IMR-90 (cell line): Measurements from ENCODE around the gene CCDC200. TPM values are rescaled to one million over a fixed set of nuclear protein-coding genes. Genes with fewer than 3 reads are reported as not detected.

Experiments used
- ATAC-seq: fragments of 200-7000 bp; cut with Tn5 transposase; 2 replicates; pipeline ENCODE4 v1.9.1; 2020; ENCODE audit warnings: low read depth, mild to moderate bottlenecking, moderate library complexity
- BruUV-seq: library from RNA; stranded (reverse); fragments of 400-500 nt; replicated peaks from 2 replicates; lab custom pipeline; 2021; lab: Mats Ljungman, UMichigan
- CTCF ChIA-PET: fragments of 300-600 bp; formaldehyde crosslinking; extraction: SDS; loops from one replicate; lab custom pipeline; 2021; ENCODE audit warnings: antibody characterized with exemption; lab: Yijun Ruan, JAX
- POLR2A ChIA-PET: fragments of 300-600 bp; sonication (Branson Sonifier 250); formaldehyde crosslinking; loops from one replicate; lab custom pipeline; 2022; ENCODE audit warnings: antibody characterized with exemption; ENCODE audit not compliant: unreplicated experiment; lab: Charles Lee
- DNase-seq: peaks from one replicate; pipeline ENCODE4 v3.0.0; 2013
- H2AFZ ChIP-seq: replicated peaks from 2 replicates; pipeline ENCODE3; 2013; ENCODE audit warnings: low read length, mild to moderate bottlenecking; ENCODE audit not compliant: poor library complexity
- H2AK5ac ChIP-seq: 2 replicates; pipeline ENCODE4 v1.6.1; 2013; ENCODE audit warnings: low read depth, low read length, inconsistent platforms
- H2AK9ac ChIP-seq: replicated peaks from 2 replicates; pipeline ENCODE3; 2013; ENCODE audit warnings: mild to moderate bottlenecking, low read depth, low read length, moderate library complexity; ENCODE audit not compliant: poor library complexity
- H2BK120ac ChIP-seq: 2 replicates; pipeline ENCODE4 v1.6.1; 2013; ENCODE audit warnings: low read depth, low read length, inconsistent platforms
- H2BK15ac ChIP-seq: 3 replicates; pipeline ENCODE4 v1.6.1; 2013; ENCODE audit warnings: low read depth, low read length, inconsistent platforms
- H2BK20ac ChIP-seq: 2 replicates; pipeline ENCODE4 v1.6.1; 2013; ENCODE audit warnings: low read depth, mild to moderate bottlenecking, inconsistent platforms, low read length, moderate library complexity
- H2BK5ac ChIP-seq: 2 replicates; pipeline ENCODE4 v1.6.1; 2013; ENCODE audit warnings: mild to moderate bottlenecking, low read depth, low read length, inconsistent platforms; ENCODE audit not compliant: poor library complexity, severe bottlenecking
- H3K14ac ChIP-seq: replicated peaks from 2 replicates; pipeline ENCODE4 v1.6.1; 2013; ENCODE audit warnings: low read depth, low read length, inconsistent platforms
- H3K18ac ChIP-seq: 2 replicates; pipeline ENCODE4 v1.6.1; 2013; ENCODE audit warnings: low read depth, low read length, control low read depth
- H3K23ac ChIP-seq: 2 replicates; pipeline ENCODE4 v1.6.1; 2013; ENCODE audit warnings: low read depth, low read length, inconsistent platforms
- H3K27ac ChIP-seq: 2 replicates; pipeline ENCODE4 v1.5.1; 2013; ENCODE audit warnings: mild to moderate bottlenecking, control low read depth, low read length; ENCODE audit not compliant: insufficient read depth
- H3K27me3 ChIP-seq: 2 replicates; pipeline ENCODE4 v1.6.1; 2013; ENCODE audit warnings: low read length; ENCODE audit not compliant: control insufficient read depth, insufficient read depth
- H3K36me3 ChIP-seq: 2 replicates; pipeline ENCODE4 v1.6.1; 2013; ENCODE audit warnings: low read length, mixed read lengths; ENCODE audit not compliant: control insufficient read depth, insufficient read depth
- H3K4ac ChIP-seq: 2 replicates; pipeline ENCODE4 v1.6.1; 2013; ENCODE audit warnings: low read depth, low read length, inconsistent platforms
- H3K4me1 ChIP-seq: 2 replicates; pipeline ENCODE4 v1.6.1; 2013; ENCODE audit warnings: low read length, mixed read lengths; ENCODE audit not compliant: control insufficient read depth, insufficient read depth
- H3K4me2 ChIP-seq: 2 replicates; pipeline ENCODE4 v1.6.1; 2013; ENCODE audit warnings: low read depth, mild to moderate bottlenecking, control low read depth, low read length, moderate library complexity
- H3K4me3 ChIP-seq: 2 replicates; pipeline ENCODE4 v1.5.1; 2013; ENCODE audit warnings: low read depth, mild to moderate bottlenecking, control low read depth, low read length, moderate library complexity; ENCODE audit not compliant: insufficient read depth
- H3K56ac ChIP-seq: 2 replicates; pipeline ENCODE4 v1.6.1; 2013; ENCODE audit warnings: low read length, inconsistent platforms; ENCODE audit not compliant: insufficient read depth; ENCODE audit errors: extremely low read depth
- H3K79me1 ChIP-seq, 2 experiments: 2 replicates each; pipeline ENCODE4 v1.6.1; 2013; ENCODE audit warnings: low read length in 2 of 2, inconsistent platforms in 1 of 2, low read depth in 1 of 2
- H3K9ac ChIP-seq: 2 replicates; pipeline ENCODE4 v1.6.1; 2013; ENCODE audit warnings: low read depth, low read length, control low read depth
- H3K9me1 ChIP-seq: 2 replicates; pipeline ENCODE4 v1.6.1; 2013; ENCODE audit warnings: low read length, inconsistent platforms; ENCODE audit not compliant: insufficient read depth
- H3K9me3 ChIP-seq: 2 replicates; pipeline ENCODE4 v1.6.1; 2013; ENCODE audit warnings: low read length; ENCODE audit not compliant: control insufficient read depth, insufficient read depth
- H4K20me1 ChIP-seq: 2 replicates; pipeline ENCODE4 v1.6.1; 2013; ENCODE audit warnings: low read length, inconsistent platforms; ENCODE audit not compliant: insufficient read depth
- H4K5ac ChIP-seq: 2 replicates; pipeline ENCODE4 v1.6.1; 2013; ENCODE audit warnings: mild to moderate bottlenecking, low read depth, low read length, control low read depth
- H4K8ac ChIP-seq, 2 experiments: 2 replicates each; pipeline ENCODE4 v1.6.1; 2013; ENCODE audit warnings: low read depth in 2 of 2, low read length in 2 of 2, control low read depth in 1 of 2, inconsistent platforms in 1 of 2
- H4K91ac ChIP-seq: 2 replicates; pipeline ENCODE4 v1.6.1; 2013; ENCODE audit warnings: low read depth, low read length, inconsistent platforms; ENCODE audit not compliant: insufficient read depth
- BHLHE40 ChIP-seq: fragments of 150-350 bp; IDR thresholded peaks from 2 replicates; pipeline ENCODE4 v1.6.1; 2016; ENCODE audit warnings: mild to moderate bottlenecking, low read depth, low read length
- CEBPB ChIP-seq: IDR thresholded peaks from 2 replicates; pipeline ENCODE4 v1.6.1; 2012; ENCODE audit warnings: low read depth, low read length, improper control_type of control experiment
- ELK1 ChIP-seq: fragments of 150-350 bp; IDR thresholded peaks from 2 replicates; pipeline ENCODE4 v1.6.1; 2016; ENCODE audit warnings: low read depth, mild to moderate bottlenecking, low read length, moderate library complexity, borderline replicate concordance
- FOS ChIP-seq: fragments of 150-350 bp; IDR thresholded peaks from 2 replicates; pipeline ENCODE4 v1.6.1; 2016; ENCODE audit warnings: low read depth, low read length
- MAFK ChIP-seq: IDR thresholded peaks from 2 replicates; pipeline ENCODE4 v1.6.1; 2012; ENCODE audit warnings: low read depth, low read length, improper control_type of control experiment
- MAZ ChIP-seq: IDR thresholded peaks from 2 replicates; pipeline ENCODE4 v1.6.1; 2012; ENCODE audit warnings: low read depth, mild to moderate bottlenecking, low read length, improper control_type of control experiment, moderate library complexity, borderline replicate concordance
- MXI1 ChIP-seq: IDR thresholded peaks from 2 replicates; pipeline ENCODE4 v1.6.1; 2012; ENCODE audit warnings: low read depth, mild to moderate bottlenecking, low read length, moderate library complexity, borderline replicate concordance
- POLR2A ChIP-seq: IDR thresholded peaks from 2 replicates; pipeline ENCODE4 v1.6.1; 2012; ENCODE audit warnings: mild to moderate bottlenecking, low read depth, low read length
- RAD21 ChIP-seq: IDR thresholded peaks from 2 replicates; pipeline ENCODE4 v1.6.1; 2012; ENCODE audit warnings: low read length, improper control_type of control experiment
- RCOR1 ChIP-seq: IDR thresholded peaks from 2 replicates; pipeline ENCODE4 v1.6.1; 2012; ENCODE audit warnings: mild to moderate bottlenecking, low read length, improper control_type of control experiment; ENCODE audit not compliant: insufficient replicate concordance
- RFX5 ChIP-seq: IDR thresholded peaks from 2 replicates; pipeline ENCODE4 v1.8.0; 2012; ENCODE audit warnings: low read depth, mild to moderate bottlenecking, low read length, moderate library complexity
- USF2 ChIP-seq: fragments of 150-350 bp; IDR thresholded peaks from 2 replicates; pipeline ENCODE4 v1.6.1; 2017; ENCODE audit warnings: mild to moderate bottlenecking, antibody characterized with exemption, low read length, low read depth
- WGBS, 2 experiments: methylation state at CpG; one replicate each; pipeline versions ENCODE4 v1.1.5 to v1.1.7; 2013; ENCODE audit warnings: missing lambda C conversion rate in 2 of 2; ENCODE audit not compliant: insufficient read length in 1 of 2; ENCODE audit errors: extremely low coverage in 2 of 2; 5-methylcytosine and 5-hydroxymethylcytosine counted together
- dilution Hi-C: fragments of 300-500 bp; cut with HindIII; formaldehyde crosslinking; loops from one replicate; pipeline ENCODE4 v1.14.3; 2018; ENCODE audit warnings: low sequenced_read_pairs; ENCODE audit not compliant: unreplicated experiment
- in situ Hi-C: fragments of 300-500 bp; cut with MboI; formaldehyde crosslinking; loops from 3 replicates; pipeline ENCODE4 v1.14.3; 2019; ENCODE audit warnings: low sequenced_read_pairs, inconsistent platforms, mixed read lengths
- intact Hi-C: fragments of 100-400 bp; cut with micrococcal nuclease; formaldehyde crosslinking; loops from 2 replicates; pipeline ENCODE4 v1.10.0; 2022
- polyA plus RNA-seq, 3 experiments: library from polyadenylated mRNA; depleted of rRNA; stranded (reverse); fragments of >200 nt; gene quantifications; 2 replicates each; pipeline ENCODE4 v1.2.3, GENCODE V29; 2012; ENCODE audit warnings: low replicate concordance in 1 of 3
- total RNA-seq: library from RNA; depleted of rRNA; stranded (reverse); fragments of >200 nt; gene quantifications from 2 replicates; pipeline ENCODE4 v1.2.3, GENCODE V29; 2012

The CCDC200 gene
- total and polyA plus RNA-seq, 2 of the 4 experiments (the other 2 are of a cell fraction) = not detected

GRCh38 chr17:43226393-43226792 lies 2.0 kb downstream of the CCDC200 start:
- DNase-seq = no peak
- no CpG with 5 or more reads among the region's 7 CpGs for WGBS, 2 experiments
- ChIA-PET POLR2A (no interaction called here), CTCF (no interaction called here)
- Histone ChIP-seq H3K4me1 (no peaks in the 10 kb centered on the region), H3K9me3 (no peaks in the 10 kb centered on the region), H3K4ac (no peak overlapping the region), H3K23ac (no peak overlapping the region), H3K36me3 (peaks cover 17% of the 10 kb centered on the region), H2BK120ac (no peak overlapping the region), H2BK5ac (no peak overlapping the region), H3K14ac (no peak overlapping the region), H2AK5ac (no peak overlapping the region), H2AFZ (no peak overlapping the region), H3K4me3 (no peak overlapping the region), H4K20me1 (no peaks in the 10 kb centered on the region; the same call in 1 of the 2 replicates), H4K8ac (no peak overlapping the region), H3K9ac (no peak overlapping the region), H4K5ac (no peak overlapping the region), H3K9me1 (peaks cover 5% of the 10 kb centered on the region), H2BK20ac (no peak overlapping the region), H3K79me1 (peaks cover 0 to 11% of the 10 kb centered on the region in 2 experiments; a peak in 1 of 4 replicates), H2AK9ac (no peak overlapping the region), H2BK15ac (no peak overlapping the region), H3K27me3 (no peaks in the 10 kb centered on the region), H3K56ac (no peak overlapping the region), H3K27ac (no peak overlapping the region), H3K18ac (no peak overlapping the region), H4K91ac (no peak overlapping the region), H3K4me2 (no peak overlapping the region)
- intact Hi-C loops = no loop called here
- in situ Hi-C loops = no loop called here
- TF ChIP-seq MAFK (no peak), MXI1 (no peak), RAD21 (no peak), ELK1 (no peak), MAZ (no peak), RFX5 (no peak), BHLHE40 (no peak), FOS (no peak), USF2 (no peak), POLR2A (no peak), RCOR1 (no peak), CEBPB (no peak)
- dilution Hi-C loops = no loop called here
- no peak for ATAC-seq
- no TSS peak for BruUV-seq
